Fibroblast of the aortic adventitia (primary cell): ENCODE data around the gene ZNFX1. TPM values are rescaled to one million over a fixed set of nuclear protein-coding genes. Genes with fewer than 3 reads are reported as not detected.

Experiments used
- DNase-seq: peaks from one replicate; pipeline ENCODE4 v3.0.0-alpha.2; 2010; ENCODE audit warnings: low read depth
- H3K4me3 ChIP-seq: 2 replicates; pipeline ENCODE4 v1.5.1; 2011; ENCODE audit warnings: low read depth, mild to moderate bottlenecking, control low read depth, low read length, moderate library complexity
- CTCF ChIP-seq: IDR thresholded peaks from 2 replicates; pipeline ENCODE4 v1.5.1; 2011; ENCODE audit warnings: mild to moderate bottlenecking, low read length, control low read depth, inconsistent platforms; ENCODE audit not compliant: insufficient read depth
- total RNA-seq: library from RNA; depleted of rRNA; stranded (reverse); fragments of >200 nt; gene quantifications from 2 replicates; pipeline ENCODE4 v1.2.3, GENCODE V29; 2012; ENCODE audit warnings: low replicate concordance

The ZNFX1 gene
- total RNA-seq, 1 donor = 54.5 TPM

- no peak for DNase-seq
- TF ChIP-seq CTCF = no peak
- no peak overlapping the region for H3K4me3 ChIP-seq
These were observed 14.2 kb upstream of the ZNFX1 start for GRCh38 chr20:49292010-49292409.

- no peak for DNase-seq
- no peak overlapping the region for H3K4me3 ChIP-seq
- no peak for TF ChIP-seq CTCF
These were observed 13.3 kb upstream of the ZNFX1 start for GRCh38 chr20:49291200-49291599.

GRCh38 chr20:49290608-49291191 lies 12.8 kb upstream of the ZNFX1 start:
- TF ChIP-seq CTCF = no peak
- H3K4me3 ChIP-seq = no peak overlapping the region
- no peak for DNase-seq

- TF ChIP-seq CTCF = no peak
- DNase-seq = no peak
- no peak overlapping the region for H3K4me3 ChIP-seq
These were observed 11.2 kb upstream of the ZNFX1 start for GRCh38 chr20:49288784-49289696.

GRCh38 chr20:49288250-49288751 lies 10.4 kb upstream of the ZNFX1 start:
- H3K4me3 ChIP-seq = no peak overlapping the region
- TF ChIP-seq CTCF = no peak
- DNase-seq = no peak

- TF ChIP-seq CTCF = no peak
These were observed 9.8 kb upstream of the ZNFX1 start for GRCh38 chr20:49287555-49288249.

More at GRCh38 chr20:49287555-49288249, 9.8 kb upstream of the ZNFX1 start:
- peak; percentile 86 for DNase-seq
- H3K4me3 ChIP-seq = no peak overlapping the region
